HG03097 (cell line): ENCODE results near the gene GLRA1.
"Not testable (repeated sequence)": the region's sequence is repeated elsewhere in the genome, so short reads cannot be mapped to it uniquely, and the experiment has no call there.

Source experiments
- ATAC-seq: cut with Tn5 transposase; IDR thresholded peaks from one replicate; pipeline ENCODE4 v1.9.1; 2021; ENCODE audit not compliant: unreplicated experiment, low FRiP score

GLRA1 gene

GRCh38 chr5:151886546-151887275 lies 37.9 kb downstream of the GLRA1 start:
- ATAC-seq, result no peak

DNA sequence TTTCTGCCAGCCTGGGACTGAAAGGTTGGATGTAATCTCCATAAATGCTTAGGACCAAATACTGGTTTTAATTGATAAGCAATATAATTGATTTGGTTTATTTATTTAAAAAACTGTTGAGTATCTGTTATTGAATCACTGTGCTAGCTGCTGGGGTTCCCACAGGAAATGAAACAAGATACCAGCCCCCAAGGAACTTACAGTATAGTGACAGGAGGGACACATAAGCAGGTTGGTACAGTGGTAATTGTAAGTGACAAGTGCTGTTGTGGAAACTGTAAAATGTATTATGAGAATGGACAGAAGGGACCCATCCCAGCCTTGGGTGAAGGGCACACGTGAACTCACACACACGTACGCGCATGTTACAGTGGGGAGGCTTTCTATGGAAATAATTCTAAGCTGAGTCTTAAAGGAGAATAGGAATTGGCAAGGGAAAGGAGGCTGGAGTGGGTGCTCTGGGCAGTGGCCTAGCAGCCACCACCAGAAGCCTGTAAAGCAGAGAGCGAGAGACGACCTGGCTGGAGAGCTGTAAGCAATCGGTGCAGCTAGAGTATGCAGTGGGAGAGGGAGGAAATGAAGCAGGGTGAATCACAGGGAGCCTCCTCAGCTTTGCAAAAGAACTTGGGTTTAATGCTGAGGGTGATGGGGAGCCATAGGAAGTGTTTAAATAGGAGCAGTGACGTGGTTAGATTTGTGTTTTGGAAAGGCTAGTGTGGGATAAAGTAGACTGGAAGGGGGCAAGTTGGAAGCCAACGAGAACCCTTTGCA lies 39.3 kb downstream of the GLRA1 start:
- ATAC-seq, result no peak

DNA sequence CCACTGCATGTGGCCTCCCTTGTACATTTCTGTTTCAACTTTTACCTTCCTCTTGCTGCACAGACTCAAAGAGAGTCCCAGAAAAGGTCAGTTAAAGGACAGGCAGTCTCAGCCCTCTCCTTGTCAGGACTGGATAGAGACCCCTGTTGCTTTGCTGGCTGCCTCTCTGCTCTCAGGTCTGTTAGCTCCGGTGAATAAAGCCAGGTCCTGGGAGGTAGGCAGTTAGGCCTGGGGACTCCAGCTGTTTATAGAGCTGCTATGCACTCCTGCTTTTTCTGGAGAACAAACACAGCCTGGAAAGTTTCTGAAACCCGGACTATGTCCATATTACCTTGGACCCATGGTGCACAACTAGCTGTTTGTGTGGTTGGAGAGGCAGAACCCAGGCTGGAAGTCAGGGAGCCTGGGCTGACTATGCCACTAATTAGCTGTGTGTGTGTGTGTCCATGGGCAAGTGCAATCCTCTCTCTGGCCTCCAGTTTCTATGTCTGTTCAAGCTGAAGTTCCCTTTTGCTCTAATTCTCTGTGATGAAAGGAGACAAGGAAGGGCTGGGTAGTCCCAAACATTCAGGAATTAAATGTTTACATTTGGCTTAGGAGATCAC lies 42.9 kb downstream of the GLRA1 start:
- no peak for ATAC-seq

DNA sequence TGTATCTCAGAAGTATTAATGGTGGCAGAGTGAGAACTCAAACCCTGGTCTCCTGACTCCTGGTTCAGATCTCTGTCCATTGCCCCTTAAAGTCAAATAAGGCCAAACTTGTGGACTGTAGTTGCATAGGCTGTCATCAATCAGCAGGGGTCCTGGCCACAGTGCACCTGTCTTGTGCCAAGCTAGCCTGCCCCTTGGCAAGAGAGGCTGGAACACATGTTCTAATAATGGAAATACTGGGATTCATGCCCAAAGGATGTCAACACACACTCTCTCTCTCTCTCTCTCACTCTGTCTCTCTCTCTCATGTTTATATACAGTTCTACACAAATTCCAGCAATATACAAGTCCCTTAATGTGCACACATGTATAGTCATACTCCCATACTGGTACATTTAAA lies 44.3 kb downstream of the GLRA1 start:
- no peak for ATAC-seq

DNA sequence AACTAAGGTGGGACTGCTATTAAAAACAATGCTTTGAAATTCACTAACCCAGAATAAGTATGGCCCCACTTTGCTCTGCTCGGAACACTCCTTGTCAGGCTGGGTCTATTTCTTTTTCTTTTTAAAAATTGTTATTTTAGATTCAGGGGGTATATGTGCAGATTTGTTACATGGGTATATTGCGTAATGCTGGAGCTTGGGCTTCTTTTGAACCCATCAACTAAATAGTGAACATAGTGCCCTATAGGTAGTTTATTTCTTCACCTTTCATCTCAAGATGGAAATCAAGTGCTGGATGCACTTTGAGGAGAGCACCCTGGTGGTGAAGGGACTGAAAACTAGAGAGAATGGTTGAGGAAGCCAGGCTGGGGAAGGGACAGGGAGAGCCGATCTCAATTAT lies 51.0 kb downstream of the GLRA1 start:
- ATAC-seq, result no peak

- no peak for ATAC-seq
Measured at GRCh38 chr5:151872701-151873100, 52.0 kb downstream of the GLRA1 start.

DNA sequence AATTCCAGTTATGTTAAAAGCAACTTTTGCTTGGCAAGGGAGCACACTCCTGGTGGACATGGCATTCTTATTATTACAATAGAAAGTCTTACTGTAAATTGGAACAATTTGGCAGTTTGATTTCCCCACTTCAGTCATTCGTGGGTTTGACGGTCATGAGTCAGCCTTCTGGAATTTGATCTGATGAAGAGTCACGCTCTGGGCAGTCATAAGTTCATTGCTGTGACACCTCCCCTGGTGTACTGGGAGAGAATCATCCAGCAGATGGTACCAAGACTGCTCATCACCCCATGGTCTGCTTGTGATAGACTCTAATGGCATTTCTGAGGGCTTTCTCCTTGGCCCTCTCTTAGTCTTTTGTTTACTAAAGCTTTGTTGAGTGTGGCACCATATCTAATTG lies 53.8 kb downstream of the GLRA1 start:
- no peak for ATAC-seq

DNA sequence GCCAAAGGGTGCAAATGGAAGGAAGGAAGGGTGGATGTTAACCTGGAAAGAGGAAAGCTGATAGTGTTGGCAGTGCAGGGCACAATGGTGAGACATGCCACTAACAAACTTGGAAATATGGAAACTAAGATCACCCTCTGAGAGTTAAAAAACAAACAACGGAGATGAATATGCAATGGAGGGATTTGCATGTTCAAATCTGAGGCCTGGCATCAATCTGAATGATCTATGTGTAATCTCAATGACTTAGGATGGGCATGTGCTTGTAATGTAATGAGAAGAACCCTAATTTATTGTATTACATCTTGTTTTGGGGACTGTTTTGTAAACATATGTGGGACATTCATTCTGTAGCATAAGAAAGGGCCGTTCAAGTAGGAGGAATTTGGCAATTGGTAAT lies 54.4 kb downstream of the GLRA1 start:
- ATAC-seq, result no peak

DNA sequence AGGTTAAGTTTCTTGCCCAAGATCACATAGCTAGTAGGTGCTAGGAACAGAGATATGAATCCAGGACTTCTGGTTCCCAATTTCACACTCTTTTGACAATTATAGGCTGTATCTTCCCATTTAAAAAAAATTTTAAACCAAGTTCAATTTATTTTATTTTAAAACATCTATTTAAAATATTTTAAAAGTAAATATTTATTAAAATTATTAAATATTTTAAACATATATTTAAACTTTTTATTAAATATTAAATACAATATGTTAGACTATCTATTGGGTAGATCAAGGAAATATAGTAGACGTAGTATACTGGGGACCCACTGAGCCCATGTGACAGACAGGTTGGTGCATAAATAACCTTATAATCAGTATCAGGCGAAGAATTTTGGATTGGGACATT lies 54.8 kb downstream of the GLRA1 start:
- no peak for ATAC-seq

DNA sequence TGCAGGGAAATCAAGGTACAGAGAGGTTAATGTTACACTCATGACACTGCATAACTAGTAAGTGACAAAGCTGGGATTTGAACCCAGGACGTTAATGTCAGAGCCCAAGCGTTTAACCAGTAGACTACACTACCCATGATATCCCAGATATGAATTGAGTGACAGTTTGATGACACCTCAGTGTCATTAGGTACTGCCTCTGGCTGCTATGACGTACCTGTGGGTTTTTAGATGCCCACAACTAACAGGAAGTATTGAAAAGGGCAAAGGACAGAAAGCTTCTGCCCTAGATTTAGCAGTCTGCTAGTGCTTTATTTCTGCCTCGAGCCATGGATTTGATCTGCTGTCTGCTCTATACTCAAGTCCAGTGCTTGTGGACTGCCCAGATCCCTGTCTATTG lies 56.2 kb downstream of the GLRA1 start:
- no peak for ATAC-seq

GRCh38 chr5:151864061-151864748 lies 60.4 kb downstream of the GLRA1 start:
- ATAC-seq, result no peak

GRCh38 chr5:151863566-151863965 lies 61.1 kb downstream of the GLRA1 start:
- ATAC-seq, result no peak

- no peak for ATAC-seq
Measured at GRCh38 chr5:151862811-151863472, 61.7 kb downstream of the GLRA1 start.

- not testable (repeated sequence) for ATAC-seq
Measured at GRCh38 chr5:151860867-151861266, 63.8 kb downstream of the GLRA1 start.

GRCh38 chr5:151856861-151857260 lies 67.8 kb downstream of the GLRA1 start:
- ATAC-seq, result no peak

- ATAC-seq, result no peak
Measured at GRCh38 chr5:151855701-151856100, 69.0 kb downstream of the GLRA1 start.

DNA sequence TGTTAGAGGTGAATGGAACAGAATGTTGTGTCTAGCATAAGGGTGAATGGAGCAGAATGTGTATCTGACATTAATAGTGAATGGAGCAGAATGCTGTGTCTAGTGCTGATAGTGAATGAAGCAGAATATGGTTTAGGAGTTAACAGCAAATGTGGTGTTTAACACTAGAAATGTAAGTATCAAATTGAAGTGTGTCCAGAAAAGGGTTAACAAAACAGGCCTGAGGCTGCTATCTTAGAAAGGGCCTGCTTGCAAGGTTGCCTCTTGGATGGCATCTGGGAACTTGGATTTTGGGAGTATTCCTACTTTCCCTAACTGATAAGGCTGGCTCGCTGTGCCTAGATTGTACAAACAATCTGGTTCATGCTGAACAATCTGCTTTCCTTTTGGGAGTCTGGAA lies 76.8 kb downstream of the GLRA1 start:
- ATAC-seq, result no peak

GRCh38 chr5:151846765-151847164 lies 77.9 kb downstream of the GLRA1 start:
- ATAC-seq, result no peak

GRCh38 chr5:151832843-151833242 lies 91.8 kb downstream of the GLRA1 start:
- not testable (repeated sequence) for ATAC-seq

DNA sequence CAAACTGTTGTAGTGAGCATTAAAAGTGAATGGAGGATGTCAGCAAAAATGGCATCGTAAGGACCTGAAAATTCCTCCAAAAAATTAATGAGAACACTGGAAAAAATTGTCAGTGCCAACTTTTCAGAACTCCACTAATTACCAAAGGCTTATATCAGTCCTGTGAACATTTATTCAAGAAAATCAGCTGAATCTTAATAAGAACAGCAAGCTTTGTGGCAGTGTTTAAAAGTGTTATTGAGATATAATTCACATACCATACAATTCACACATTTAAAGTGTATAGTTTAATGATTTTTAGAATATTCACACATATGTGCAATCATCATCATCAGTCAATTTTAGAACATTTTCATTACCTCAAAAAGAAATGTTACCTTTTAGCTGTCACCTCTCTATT lies 95.3 kb downstream of the GLRA1 start:
- ATAC-seq, result no peak

- peak; percentile 67 for ATAC-seq
Measured at GRCh38 chr5:151825445-151825844, 99.2 kb downstream of the GLRA1 start.
